SU-DHL-6 (cell line): ENCODE measurements around the gene KCND2.

Experiments
- H2AFZ ChIP-seq: fragments of 200-600 bp; sonication (generic); 2 replicates; pipeline ENCODE4 v1.6.1; 2014; ENCODE audit warnings: low read depth, mild to moderate bottlenecking, moderate library complexity, mixed read lengths, antibody characterized with exemption, low read length; ENCODE audit not compliant: severe bottlenecking
- H3F3A ChIP-seq: fragments of 200-600 bp; shearing (Covaris generic); 2 replicates; pipeline ENCODE4 v1.6.0; 2016; ENCODE audit warnings: antibody characterized with exemption, mild to moderate bottlenecking; ENCODE audit not compliant: insufficient read depth
- H3K27ac ChIP-seq: fragments of 200-600 bp; sonication (generic); 2 replicates; pipeline ENCODE4 v1.5.1; 2016; ENCODE audit warnings: low read depth, mild to moderate bottlenecking, low read length, moderate library complexity, mixed read lengths
- H3K27me3 ChIP-seq: fragments of 200-600 bp; sonication (generic), shearing (Covaris generic); 2 replicates; pipeline ENCODE4 v1.6.0; 2014; ENCODE audit warnings: mild to moderate bottlenecking, low read length
- H3K36me3 ChIP-seq: fragments of 200-600 bp; sonication (generic); 2 replicates; pipeline ENCODE4 v1.6.1; 2014; ENCODE audit warnings: mild to moderate bottlenecking, low read length, mixed read lengths
- H3K4me2 ChIP-seq: fragments of 300-600, 200-600 bp; shearing (Covaris generic), sonication (generic); 2 replicates; pipeline ENCODE4 v1.6.0; 2014; ENCODE audit warnings: low read length, low read depth, mild to moderate bottlenecking; ENCODE audit not compliant: poor library complexity, severe bottlenecking
- H3K4me3 ChIP-seq: fragments of 200-600 bp; sonication (generic); 2 replicates; pipeline ENCODE4 v1.5.1; 2014; ENCODE audit warnings: antibody characterized with exemption, low read length, mild to moderate bottlenecking, mixed read lengths; ENCODE audit not compliant: insufficient read depth, poor library complexity, severe bottlenecking
- H3K79me2 ChIP-seq: fragments of 200-600 bp; sonication (generic); 2 replicates; pipeline ENCODE4 v1.6.1; 2014; ENCODE audit warnings: mild to moderate bottlenecking, low read length, moderate library complexity; ENCODE audit not compliant: insufficient read depth
- H3K9ac ChIP-seq: fragments of 200-600 bp; sonication (generic); 2 replicates; pipeline ENCODE4 v1.7.0; 2014; ENCODE audit warnings: mild to moderate bottlenecking, low read length
- H3K9me2 ChIP-seq: fragments of 200-600 bp; sonication (generic); replicated peaks from 2 replicates; pipeline ENCODE4 v1.6.1; 2014; ENCODE audit warnings: low read length; ENCODE audit not compliant: insufficient read depth
- H3K9me3 ChIP-seq: fragments of 200-600 bp; sonication (generic); 2 replicates; pipeline ENCODE4 v1.6.1; 2014; ENCODE audit warnings: low read length, mixed read lengths; ENCODE audit not compliant: insufficient read depth
- H4K20me1 ChIP-seq: fragments of 200-600 bp; sonication (generic); 2 replicates; pipeline ENCODE4 v1.6.1; 2014; ENCODE audit warnings: low read depth, mild to moderate bottlenecking, antibody characterized with exemption, low read length, moderate library complexity, mixed read lengths
- CTCF ChIP-seq: fragments of 200-600 bp; sonication (generic); IDR thresholded peaks from one replicate; pipeline ENCODE4 v1.5.1; 2017; ENCODE audit warnings: antibody characterized with exemption, mild to moderate bottlenecking, low read length, moderate library complexity; ENCODE audit not compliant: insufficient read depth, poor library complexity, severe bottlenecking
- EZH2phosphoT487 ChIP-seq: fragments of 200-600 bp; sonication (generic), shearing (Covaris generic); conservative IDR thresholded peaks from 2 replicates; pipeline ENCODE4 v1.6.1; 2018; ENCODE audit warnings: mild to moderate bottlenecking, antibody characterized with exemption, low read length, moderate library complexity, mixed read lengths

KCND2 gene

GRCh38 chr7:120677535-120677934, 404.6 kb downstream of the KCND2 start:
- no peak overlapping the region for H3K27ac ChIP-seq
- H3K36me3 ChIP-seq, result no peaks in the 10 kb centered on the region
- H3K27me3 ChIP-seq, result no peaks in the 10 kb centered on the region
- H3K9me2 ChIP-seq, result no peaks in the 10 kb centered on the region
- H3K4me2 ChIP-seq, result no peak overlapping the region
- no peak overlapping the region for H3K4me3 ChIP-seq
- no peaks in the 10 kb centered on the region for H3F3A ChIP-seq
- H3K79me2 ChIP-seq, result no peaks in the 10 kb centered on the region
- no peak for TF ChIP-seq EZH2phosphoT487
- no peak overlapping the region for H3K9ac ChIP-seq
- H2AFZ ChIP-seq, result no peak overlapping the region
- no peaks in the 10 kb centered on the region for H3K9me3 ChIP-seq
- H4K20me1 ChIP-seq, result no peaks in the 10 kb centered on the region

- Histone ChIP-seq H2AFZ (no peak overlapping the region), H3K9me2 (no peaks in the 10 kb centered on the region), H3K9ac (no peak overlapping the region), H3F3A (no peaks in the 10 kb centered on the region), H3K9me3 (no peaks in the 10 kb centered on the region), H3K4me3 (no peak overlapping the region), H3K27me3 (no peaks in the 10 kb centered on the region), H3K27ac (no peak overlapping the region), H3K36me3 (no peaks in the 10 kb centered on the region), H3K4me2 (no peak overlapping the region), H4K20me1 (no peaks in the 10 kb centered on the region), H3K79me2 (no peaks in the 10 kb centered on the region)
- TF ChIP-seq CTCF, result no peak
- TF ChIP-seq EZH2phosphoT487, result no peak
Measured at GRCh38 chr7:120680985-120681384, 408.0 kb downstream of the KCND2 start.

GRCh38 chr7:120684463-120684862, 411.5 kb downstream of the KCND2 start:
- Histone ChIP-seq H3K4me2 (no peak overlapping the region), H2AFZ (no peak overlapping the region), H3K27me3 (no peaks in the 10 kb centered on the region), H3K79me2 (no peaks in the 10 kb centered on the region), H3K36me3 (no peaks in the 10 kb centered on the region), H4K20me1 (no peaks in the 10 kb centered on the region), H3K9ac (no peak overlapping the region), H3K9me2 (no peaks in the 10 kb centered on the region), H3K9me3 (no peaks in the 10 kb centered on the region), H3K4me3 (no peak overlapping the region), H3F3A (no peaks in the 10 kb centered on the region), H3K27ac (no peak overlapping the region)
- TF ChIP-seq EZH2phosphoT487 (no peak), CTCF (no peak)

DNA sequence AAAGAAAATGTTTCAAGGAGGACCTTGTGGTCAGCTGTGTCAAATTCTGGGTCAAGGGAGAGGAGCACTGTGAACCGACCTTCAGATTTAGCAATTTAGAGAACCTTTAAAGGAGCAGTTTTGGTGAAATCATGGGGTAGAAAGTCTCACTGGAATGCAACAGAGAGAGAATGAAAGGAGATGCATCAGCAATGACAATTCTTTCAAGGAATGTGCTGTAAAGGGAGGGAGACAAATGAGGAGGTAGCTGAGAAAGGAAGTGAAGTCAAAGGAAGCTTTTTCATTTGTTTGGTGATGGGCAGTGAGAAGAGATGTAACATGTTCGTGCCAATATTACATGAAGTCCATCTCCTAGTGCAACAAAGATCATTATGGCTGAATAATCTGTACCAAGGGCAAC, 418.9 kb downstream of the KCND2 start:
- Histone ChIP-seq H3K79me2 (no peaks in the 10 kb centered on the region), H3K36me3 (no peaks in the 10 kb centered on the region), H3K4me2 (no peak overlapping the region), H3K9ac (no peak overlapping the region), H2AFZ (no peak overlapping the region), H3K4me3 (no peak overlapping the region), H3K9me2 (no peaks in the 10 kb centered on the region), H3K27me3 (0 out of 2 replicates have a peak, but pooled peaks cover 2% of the 10 kb centered on the region), H3F3A (no peaks in the 10 kb centered on the region), H3K9me3 (no peaks in the 10 kb centered on the region), H4K20me1 (no peaks in the 10 kb centered on the region), H3K27ac (no peak overlapping the region)
- TF ChIP-seq CTCF (no peak), EZH2phosphoT487 (no peak)
